ENCODE data around the gene EEF1A2. TPM values are rescaled to one million over a fixed set of nuclear protein-coding genes. Genes with fewer than 3 reads are reported as not detected.

EEF1A2 gene
- total RNA-seq = 100 to 1,000 TPM in 1 of 2 donors, 10 to 100 TPM in 1; 79.9 to 188 TPM
- polyA plus RNA-seq (ENCODE audit: insufficient read length in 2 of 2) = 100 to 1,000 TPM; 674 to 690 TPM
- long read RNA-seq, donor 1, transcript EEF1A2-201 (8 exons, 2,014 nt) = major isoform, 97 of 1,150 reads
- long read RNA-seq, donor 1, partial matches to known transcripts = 238 of 1,150 reads
- long read RNA-seq, donor 1, other reads (novel, unspliced or antisense) = 810 of 1,150 reads
- long read RNA-seq, donor 2, transcript EEF1A2-201 (8 exons, 2,014 nt) = major isoform, 25 of 111 reads
- long read RNA-seq, donor 2, partial matches to known transcripts = 81 of 111 reads
- long read RNA-seq, donor 2, other reads (novel, unspliced or antisense) = 0 of 111 reads
- long read RNA-seq, donor 3, transcript EEF1A2-201 (8 exons, 2,014 nt) = major isoform, 28 of 819 reads
- long read RNA-seq, donor 3, transcript EEF1A2-204 (2 exons, 509 nt) = minor isoform, 5 of 819 reads
- long read RNA-seq, donor 3, partial matches to known transcripts = 760 of 819 reads
- long read RNA-seq, donor 3, other reads (novel, unspliced or antisense) = 25 of 819 reads
- long read RNA-seq, donor 4, partial matches to known transcripts = 966 of 1,003 reads
- long read RNA-seq, donor 4, other reads (novel, unspliced or antisense) = 37 of 1,003 reads

- H3K27ac ChIP-seq (ENCODE audit: low read depth, low read length) = no peak within 1 kb of the TSS
- peak within 1 kb of the TSS; percentile 24 for H3K4me3 ChIP-seq (ENCODE audit: low read depth, low read length)
- H3K9me3 ChIP-seq (ENCODE audit: control insufficient read depth, insufficient read depth, low read length) = no peaks in the 10 kb centered on the region
- peaks cover 64% of the 10 kb centered on the region for H3K4me1 ChIP-seq (ENCODE audit: control insufficient read depth, insufficient read depth, low read length)
- WGBS (ENCODE audit: insufficient coverage) = under 1% methylated on average over 58 of the region's 58 CpGs
- H3K27me3 ChIP-seq (ENCODE audit: control insufficient read depth, insufficient read depth, low read length) = peaks cover 15% of the 10 kb centered on the region
- peaks cover 41% of the 10 kb centered on the region for H3K36me3 ChIP-seq (ENCODE audit: control insufficient read depth, insufficient read depth, low read length)
- DNase-seq (ENCODE audit: low read depth in 4 of 6, low spot score in 6 of 6) = peak in 4 of 6 donors; percentile 60 to 93 (median 75)
These were observed at the start of gene EEF1A2 for GRCh38 chr20:63498960-63499337. Gene EEF1A2 (minus strand): TSS chr20:63499083. CDS start chr20:63497763, 1,320 bp downstream.

GRCh38 chr20:63548542-63548941 lies 49.7 kb upstream of the EEF1A2 start:
- Histone ChIP-seq H3K4me1 (ENCODE audit: control insufficient read depth, insufficient read depth, low read length) (peaks cover 12% of the 10 kb centered on the region), H3K4me3 (ENCODE audit: low read depth, low read length) (no peak overlapping the region), H3K27me3 (ENCODE audit: control insufficient read depth, insufficient read depth, low read length) (peaks cover 23% of the 10 kb centered on the region), H3K36me3 (ENCODE audit: control insufficient read depth, insufficient read depth, low read length) (no peaks in the 10 kb centered on the region), H3K9me3 (ENCODE audit: control insufficient read depth, insufficient read depth, low read length) (no peaks in the 10 kb centered on the region), H3K27ac (ENCODE audit: low read depth, low read length) (no peak overlapping the region)
- 37% methylated on average over 9 of the region's 11 CpGs for WGBS (ENCODE audit: insufficient coverage)
- no peak for DNase-seq (ENCODE audit: low read depth in 4 of 6, low spot score in 6 of 6)

DNA sequence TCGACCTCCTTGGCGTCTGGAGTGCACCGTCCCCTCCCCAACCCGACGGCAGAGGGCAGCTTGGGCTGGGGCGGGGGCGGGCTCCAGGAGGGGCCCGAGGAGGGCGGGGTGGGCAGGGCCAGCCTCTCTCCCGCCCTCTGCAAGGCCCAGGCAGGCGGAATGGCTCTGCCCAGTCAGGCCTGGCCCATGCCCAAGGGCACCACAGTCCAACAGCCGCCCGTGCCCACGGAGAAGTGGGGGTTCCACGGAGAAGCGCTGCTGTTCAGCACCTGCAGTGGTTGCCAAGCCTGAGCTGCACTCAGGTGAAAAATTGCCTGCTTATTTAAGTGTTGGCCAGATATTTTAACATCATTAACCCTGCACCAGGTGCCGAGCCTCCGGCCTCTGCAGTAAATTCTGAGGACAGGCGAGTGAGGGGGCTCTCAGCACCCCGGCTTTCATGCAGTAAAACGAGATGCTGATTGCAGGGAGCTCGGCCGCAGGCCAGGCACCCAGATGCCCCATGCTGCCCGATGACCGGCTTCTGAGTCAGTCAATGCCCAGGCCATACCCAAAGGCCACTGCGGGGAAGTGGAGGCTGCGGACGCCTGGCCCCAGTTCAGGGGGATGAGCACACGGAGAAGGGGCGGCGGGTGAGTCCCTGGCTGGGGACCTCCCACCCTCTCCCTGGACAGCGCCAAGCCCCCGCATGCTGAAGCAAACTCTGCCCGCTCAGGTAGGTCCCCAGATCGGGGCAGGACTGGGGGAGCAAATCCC lies 49.0 kb upstream of the EEF1A2 start, which contains the start of gene SRMS:
Gene SRMS, minus strand, starts transcription at position 25 of the 756 bp plus-strand sequence. CDS start 286 bp downstream, outside the sequence.
- no peak for DNase-seq (ENCODE audit: low read depth in 4 of 6, low spot score in 6 of 6)
- peaks cover 6% of the 10 kb centered on the region for H3K4me1 ChIP-seq (ENCODE audit: control insufficient read depth, insufficient read depth, low read length)
- H3K9me3 ChIP-seq (ENCODE audit: control insufficient read depth, insufficient read depth, low read length) = no peaks in the 10 kb centered on the region
- H3K27ac ChIP-seq (ENCODE audit: low read depth, low read length) = no peak within 1 kb of the TSS
- peaks cover 21% of the 10 kb centered on the region for H3K27me3 ChIP-seq (ENCODE audit: control insufficient read depth, insufficient read depth, low read length)
- 52% methylated on average over 32 of the region's 35 CpGs for WGBS (ENCODE audit: insufficient coverage)
- H3K4me3 ChIP-seq (ENCODE audit: low read depth, low read length) = no peak within 1 kb of the TSS
- H3K36me3 ChIP-seq (ENCODE audit: control insufficient read depth, insufficient read depth, low read length) = no peaks in the 10 kb centered on the region

DNA sequence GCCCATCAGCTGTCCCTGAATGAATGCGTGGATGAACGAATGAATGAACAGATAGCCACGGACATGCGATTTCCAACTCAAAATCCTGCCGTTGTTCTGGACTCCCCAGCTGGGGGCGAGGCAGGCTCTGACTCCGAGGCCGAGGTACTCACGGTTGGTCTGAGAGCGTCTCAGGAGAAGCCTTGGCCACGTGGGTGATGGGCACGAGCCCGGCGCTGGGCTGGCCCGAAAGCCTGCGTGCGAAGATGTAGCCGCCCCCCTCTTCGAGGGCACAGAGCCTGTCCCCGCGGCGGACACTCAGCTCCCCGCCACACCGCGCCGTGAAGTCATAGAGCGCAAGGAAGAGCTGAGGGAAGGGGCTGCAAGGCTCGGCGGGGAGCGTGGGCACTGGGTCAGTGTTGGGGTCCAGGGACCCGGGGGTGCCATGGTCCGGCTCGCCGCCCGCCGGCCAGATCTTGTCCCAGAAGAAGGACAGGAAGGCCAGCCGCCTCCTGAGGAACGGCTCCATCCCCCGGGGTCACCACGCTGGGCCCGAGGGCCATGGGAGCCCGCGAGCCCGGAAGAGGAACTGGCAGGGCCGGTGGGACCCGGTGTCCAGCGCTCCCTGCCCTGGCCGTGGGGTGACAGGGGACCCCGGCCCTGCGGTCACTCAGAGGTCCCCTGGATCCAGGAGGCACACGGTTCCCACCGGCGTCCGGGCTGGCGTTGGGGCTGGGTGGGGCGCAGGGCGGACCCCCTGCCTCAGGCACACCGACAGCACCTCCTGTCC lies 48.3 kb upstream of the EEF1A2 start:
- Histone ChIP-seq H3K4me1 (ENCODE audit: control insufficient read depth, insufficient read depth, low read length) (no peaks in the 10 kb centered on the region), H3K36me3 (ENCODE audit: control insufficient read depth, insufficient read depth, low read length) (no peaks in the 10 kb centered on the region), H3K4me3 (ENCODE audit: low read depth, low read length) (no peak overlapping the region), H3K9me3 (ENCODE audit: control insufficient read depth, insufficient read depth, low read length) (no peaks in the 10 kb centered on the region), H3K27ac (ENCODE audit: low read depth, low read length) (no peak overlapping the region), H3K27me3 (ENCODE audit: control insufficient read depth, insufficient read depth, low read length) (peaks cover 21% of the 10 kb centered on the region)
- WGBS (ENCODE audit: insufficient coverage) = 55% methylated on average over 58 of the region's 58 CpGs
- DNase-seq (ENCODE audit: low read depth in 4 of 6, low spot score in 6 of 6) = no peak

- no peak for DNase-seq (ENCODE audit: low read depth in 4 of 6, low spot score in 6 of 6)
- Histone ChIP-seq H3K27me3 (ENCODE audit: control insufficient read depth, insufficient read depth, low read length) (peaks cover 21% of the 10 kb centered on the region), H3K9me3 (ENCODE audit: control insufficient read depth, insufficient read depth, low read length) (no peaks in the 10 kb centered on the region), H3K27ac (ENCODE audit: low read depth, low read length) (no peak overlapping the region), H3K36me3 (ENCODE audit: control insufficient read depth, insufficient read depth, low read length) (no peaks in the 10 kb centered on the region), H3K4me3 (ENCODE audit: low read depth, low read length) (no peak overlapping the region), H3K4me1 (ENCODE audit: control insufficient read depth, insufficient read depth, low read length) (no peaks in the 10 kb centered on the region)
- 72% methylated on average over 19 of the region's 20 CpGs for WGBS (ENCODE audit: insufficient coverage)
These were observed 47.5 kb upstream of the EEF1A2 start for GRCh38 chr20:63546256-63546955.

DNA sequence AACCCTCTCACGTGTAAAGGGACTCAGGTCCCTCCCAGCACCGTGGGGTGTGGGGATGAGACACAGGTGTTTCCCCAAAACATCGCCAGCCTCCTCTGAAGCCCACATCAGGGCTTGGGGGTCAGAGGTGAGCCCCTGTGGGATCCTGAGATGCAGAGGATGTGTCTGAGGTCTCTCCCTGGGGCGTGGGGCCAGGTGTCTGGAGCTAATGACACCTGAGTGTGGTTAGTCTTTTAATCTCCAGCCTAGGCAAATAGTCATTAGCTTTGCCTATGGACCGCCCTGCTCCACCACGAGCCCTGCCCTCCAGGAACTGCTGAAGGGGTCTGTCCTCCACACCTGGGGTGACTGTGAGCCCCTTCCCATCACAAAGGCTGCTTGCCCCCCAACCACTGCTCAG lies 46.9 kb upstream of the EEF1A2 start:
- Histone ChIP-seq H3K27me3 (ENCODE audit: control insufficient read depth, insufficient read depth, low read length) (peaks cover 19% of the 10 kb centered on the region), H3K4me3 (ENCODE audit: low read depth, low read length) (no peak overlapping the region), H3K27ac (ENCODE audit: low read depth, low read length) (no peak overlapping the region), H3K4me1 (ENCODE audit: control insufficient read depth, insufficient read depth, low read length) (no peaks in the 10 kb centered on the region), H3K9me3 (ENCODE audit: control insufficient read depth, insufficient read depth, low read length) (no peaks in the 10 kb centered on the region), H3K36me3 (ENCODE audit: control insufficient read depth, insufficient read depth, low read length) (no peaks in the 10 kb centered on the region)
- DNase-seq (ENCODE audit: low read depth in 4 of 6, low spot score in 6 of 6) = no peak
- WGBS (ENCODE audit: insufficient coverage) = 67% methylated on average over 5 of the region's 6 CpGs

DNA sequence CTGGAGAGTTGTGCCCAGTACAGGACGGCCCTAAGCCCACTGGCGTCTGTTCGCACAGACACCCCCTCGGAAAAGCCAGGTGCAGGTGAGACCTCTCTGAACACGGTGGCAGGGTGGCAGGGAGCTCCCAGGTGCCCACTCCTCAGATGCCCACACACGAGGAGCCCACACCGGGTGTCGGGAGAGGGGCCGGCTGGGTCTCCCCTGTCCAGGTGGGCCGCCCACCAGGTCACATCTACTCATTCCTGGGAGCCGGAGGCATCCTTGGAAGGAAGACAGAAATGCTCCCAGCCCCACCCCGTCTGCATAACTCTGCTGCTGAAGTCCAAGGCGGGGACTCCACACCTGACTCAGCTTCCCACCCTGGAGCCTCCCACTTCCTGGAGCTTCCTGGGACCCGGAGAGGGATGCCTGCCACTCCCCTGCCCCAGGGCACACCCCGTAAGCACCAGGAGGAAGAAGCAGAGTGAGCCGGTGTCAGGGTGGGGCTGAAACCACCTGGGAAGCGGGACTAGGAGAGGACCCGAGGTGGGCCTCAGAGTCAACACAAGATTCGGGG lies 46.2 kb upstream of the EEF1A2 start:
- no peak for DNase-seq (ENCODE audit: low read depth in 4 of 6, low spot score in 6 of 6)
- Histone ChIP-seq H3K36me3 (ENCODE audit: control insufficient read depth, insufficient read depth, low read length) (no peaks in the 10 kb centered on the region), H3K27ac (ENCODE audit: low read depth, low read length) (no peak overlapping the region), H3K4me3 (ENCODE audit: low read depth, low read length) (no peak overlapping the region), H3K27me3 (ENCODE audit: control insufficient read depth, insufficient read depth, low read length) (peaks cover 16% of the 10 kb centered on the region), H3K4me1 (ENCODE audit: control insufficient read depth, insufficient read depth, low read length) (peaks cover 6% of the 10 kb centered on the region), H3K9me3 (ENCODE audit: control insufficient read depth, insufficient read depth, low read length) (no peaks in the 10 kb centered on the region)
- 79% methylated on average over 15 of the region's 19 CpGs for WGBS (ENCODE audit: insufficient coverage)

GRCh38 chr20:63544241-63544957 lies 45.5 kb upstream of the EEF1A2 start:
- 72% methylated on average over 27 of the region's 27 CpGs for WGBS (ENCODE audit: insufficient coverage)
- Histone ChIP-seq H3K27ac (ENCODE audit: low read depth, low read length) (no peak overlapping the region), H3K36me3 (ENCODE audit: control insufficient read depth, insufficient read depth, low read length) (no peaks in the 10 kb centered on the region), H3K4me3 (ENCODE audit: low read depth, low read length) (no peak overlapping the region), H3K27me3 (ENCODE audit: control insufficient read depth, insufficient read depth, low read length) (peaks cover 16% of the 10 kb centered on the region), H3K4me1 (ENCODE audit: control insufficient read depth, insufficient read depth, low read length) (peaks cover 6% of the 10 kb centered on the region), H3K9me3 (ENCODE audit: control insufficient read depth, insufficient read depth, low read length) (no peaks in the 10 kb centered on the region)
- DNase-seq (ENCODE audit: low read depth in 4 of 6, low spot score in 6 of 6) = no peak
